Measurements from ENCODE around the gene IQCF2.

DNA sequence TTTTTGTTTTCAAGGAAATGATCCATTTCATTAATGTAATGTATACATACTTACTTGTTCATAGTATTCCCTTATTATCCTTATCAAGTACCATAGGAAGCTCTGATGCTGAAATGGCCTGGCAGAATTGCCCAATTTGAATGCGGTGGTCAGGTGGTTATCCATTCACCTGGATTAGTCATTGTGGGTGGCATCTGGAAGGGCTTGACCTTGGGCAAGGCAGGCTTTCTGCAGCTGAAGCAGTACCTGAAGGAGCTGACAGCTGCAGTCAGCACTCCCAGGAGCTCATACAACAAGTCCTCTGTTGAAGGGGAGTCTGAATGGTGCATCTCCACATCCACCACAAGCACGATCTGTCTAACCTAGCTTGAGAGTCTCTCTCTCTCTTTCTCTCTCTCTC, 26.2 kb downstream of the IQCF2 start:
- TF ChIP-seq REST (IDR thresholded peaks at IDR 0.05; ENCODE audit: borderline replicate concordance): no peak
- TF ChIP-seq REST (CRISPR knock-in tag; IDR thresholded peaks at IDR 0.05; ENCODE audit: low read depth): no peak
- no peak for TF ChIP-seq DPF2 (IDR thresholded peaks at IDR 0.05)
- no peak for TF ChIP-seq FOS (IDR thresholded peaks at IDR 0.05; ENCODE audit: extremely low read depth, insufficient read length)
- TF ChIP-seq PYGO2 (tag; IDR thresholded peaks at IDR 0.05): no peak

All from K562 (cell line).